Astrocyte (in vitro differentiated cells and primary cell): ENCODE results near the gene YKT6. TPM values are rescaled to one million over a fixed set of nuclear protein-coding genes. Genes with fewer than 3 reads are reported as not detected.

Experiments used
- DNase-seq: peaks from one replicate; pipeline ENCODE4 v3.0.0-alpha.2; 2010; ENCODE audit warnings: low read depth
- FAIRE-seq: peaks from 2 replicates; lab custom pipeline; 2011; peaks lifted over from hg19 to GRCh38; lab: Jason Lieb, UNC
- H2AFZ ChIP-seq: 2 replicates; pipeline ENCODE4 v1.6.0; 2012; ENCODE audit warnings: low read depth, low read length, inconsistent platforms
- H3K27ac ChIP-seq: 2 replicates; pipeline ENCODE4 v1.5.1; 2011; ENCODE audit warnings: low read depth, low read length, inconsistent platforms
- H3K27me3 ChIP-seq: 2 replicates; pipeline ENCODE4 v1.6.0; 2011; ENCODE audit warnings: low read length, inconsistent platforms; ENCODE audit not compliant: insufficient read depth
- H3K36me3 ChIP-seq: 2 replicates; pipeline ENCODE4 v1.5.1; 2011; ENCODE audit warnings: low read length, inconsistent platforms; ENCODE audit not compliant: insufficient read depth
- H3K4me1 ChIP-seq: 2 replicates; pipeline ENCODE4 v1.5.1; 2011; ENCODE audit warnings: low read length, inconsistent platforms; ENCODE audit not compliant: insufficient read depth
- H3K4me2 ChIP-seq: 2 replicates; pipeline ENCODE4 v1.6.0; 2012; ENCODE audit warnings: low read length, inconsistent platforms
- H3K4me3 ChIP-seq: 2 replicates; pipeline ENCODE4 v1.5.1; 2011; ENCODE audit warnings: low read depth, mild to moderate bottlenecking, low read length, inconsistent platforms; ENCODE audit not compliant: insufficient read depth
- H3K79me2 ChIP-seq: 2 replicates; pipeline ENCODE4 v1.6.0; 2012; ENCODE audit warnings: mild to moderate bottlenecking, low read length, inconsistent platforms; ENCODE audit not compliant: insufficient read depth
- H3K9ac ChIP-seq: 2 replicates; pipeline ENCODE4 v1.6.0; 2012; ENCODE audit warnings: mild to moderate bottlenecking, low read length, inconsistent platforms
- H3K9me3 ChIP-seq: 2 replicates; pipeline ENCODE4 v1.5.1; 2012; ENCODE audit warnings: low read depth, mild to moderate bottlenecking, low read length, inconsistent platforms; ENCODE audit not compliant: insufficient read depth
- H4K20me1 ChIP-seq: 2 replicates; pipeline ENCODE4 v1.6.0; 2012; ENCODE audit warnings: low read length, inconsistent platforms; ENCODE audit not compliant: insufficient read depth
- H3K27ac Mint-ChIP-seq: one replicate; pipeline ENCODE4 v1.8.0; 2021; ENCODE audit warnings: mild to moderate bottlenecking, mixed read lengths; ENCODE audit not compliant: unreplicated experiment
- H3K27me3 Mint-ChIP-seq: one replicate; pipeline ENCODE4 v1.8.0; 2021; ENCODE audit warnings: low read depth, mixed read lengths; ENCODE audit not compliant: unreplicated experiment
- H3K36me3 Mint-ChIP-seq: one replicate; pipeline ENCODE4 v1.8.0; 2021; ENCODE audit warnings: low read depth, mixed read lengths; ENCODE audit not compliant: unreplicated experiment
- H3K4me1 Mint-ChIP-seq: one replicate; pipeline ENCODE4 v1.8.0; 2021; ENCODE audit warnings: low read depth, mixed read lengths; ENCODE audit not compliant: unreplicated experiment
- H3K4me3 Mint-ChIP-seq: one replicate; pipeline ENCODE4 v1.8.0; 2021; ENCODE audit warnings: mild to moderate bottlenecking, moderate library complexity, mixed read lengths; ENCODE audit not compliant: unreplicated experiment
- H3K9me3 Mint-ChIP-seq: one replicate; pipeline ENCODE4 v1.8.0; 2021; ENCODE audit warnings: mild to moderate bottlenecking, mixed read lengths; ENCODE audit not compliant: unreplicated experiment
- CTCF ChIP-seq: IDR thresholded peaks from 2 replicates; pipeline ENCODE4 v1.5.1; 2011; ENCODE audit warnings: low read depth, mild to moderate bottlenecking, inconsistent platforms, low read length, moderate library complexity; ENCODE audit not compliant: insufficient read depth
- EZH2 ChIP-seq: IDR thresholded peaks from 2 replicates; pipeline ENCODE4 v1.6.1; 2012; ENCODE audit warnings: mild to moderate bottlenecking, low read length, inconsistent platforms; ENCODE audit not compliant: insufficient read depth
- total RNA-seq: library from RNA; stranded (reverse); gene quantifications from 2 replicates; pipeline ENCODE4 v1.2.1, GENCODE V29; 2021

YKT6 gene
- total RNA-seq, 1 donor from 2014 or later = 216 TPM

- Mint-ChIP-seq H3K4me3 (no peak overlapping the region), H3K9me3 (no peaks in the 10 kb centered on the region), H3K4me1 (no peaks in the 10 kb centered on the region), H3K27me3 (peaks cover 29% of the 10 kb centered on the region), H3K36me3 (no peaks in the 10 kb centered on the region), H3K27ac (no peak overlapping the region)
- TF ChIP-seq CTCF = no peak
- TF ChIP-seq EZH2 = no peak
- no peak overlapping the region for H3K4me3 ChIP-seq
- FAIRE-seq = no peak
- H3K27ac ChIP-seq = no peak overlapping the region
- no peaks in the 10 kb centered on the region for H3K36me3 ChIP-seq
- H2AFZ ChIP-seq = no peak overlapping the region
- no peaks in the 10 kb centered on the region for H3K79me2 ChIP-seq
- no peaks in the 10 kb centered on the region for H3K27me3 ChIP-seq
- H3K4me2 ChIP-seq = no peak overlapping the region
- no peaks in the 10 kb centered on the region for H3K9me3 ChIP-seq
- no peak for DNase-seq
- no peaks in the 10 kb centered on the region for H4K20me1 ChIP-seq
- no peaks in the 10 kb centered on the region for H3K4me1 ChIP-seq
- no peak overlapping the region for H3K9ac ChIP-seq
These were observed 37.4 kb downstream of the YKT6 start for GRCh38 chr7:44238116-44238695.

GRCh38 chr7:44239361-44239760 lies 38.6 kb downstream of the YKT6 start:
- TF ChIP-seq CTCF (no peak), EZH2 (no peak)
- DNase-seq (no peak), FAIRE-seq (no peak)
- H3K9me3 ChIP-seq = no peaks in the 10 kb centered on the region
- Mint-ChIP-seq H3K9me3 (peaks cover under 1% of the 10 kb centered on the region), H3K36me3 (peaks cover under 1% of the 10 kb centered on the region), H3K27ac (no peak overlapping the region), H3K4me1 (no peaks in the 10 kb centered on the region), H3K4me3 (no peak overlapping the region), H3K27me3 (peaks cover 32% of the 10 kb centered on the region)
- no peaks in the 10 kb centered on the region for H3K36me3 ChIP-seq
- H4K20me1 ChIP-seq = no peaks in the 10 kb centered on the region
- no peak overlapping the region for H3K9ac ChIP-seq
- H3K4me3 ChIP-seq = no peak overlapping the region
- H3K27me3 ChIP-seq = no peaks in the 10 kb centered on the region
- H3K27ac ChIP-seq = no peak overlapping the region
- no peak overlapping the region for H3K4me2 ChIP-seq
- no peaks in the 10 kb centered on the region for H3K4me1 ChIP-seq
- H2AFZ ChIP-seq = no peak overlapping the region
- H3K79me2 ChIP-seq = no peaks in the 10 kb centered on the region

- peaks cover 2% of the 10 kb centered on the region for H3K9me3 Mint-ChIP-seq
- Histone ChIP-seq H3K4me1 (no peaks in the 10 kb centered on the region), H3K9ac (no peak overlapping the region), H3K9me3 (no peaks in the 10 kb centered on the region), H2AFZ (no peak overlapping the region), H3K36me3 (no peaks in the 10 kb centered on the region), H4K20me1 (no peaks in the 10 kb centered on the region), H3K79me2 (no peaks in the 10 kb centered on the region), H3K27me3 (no peaks in the 10 kb centered on the region), H3K27ac (no peak overlapping the region), H3K4me2 (no peak overlapping the region), H3K4me3 (no peak overlapping the region)
- H3K27ac Mint-ChIP-seq = no peak overlapping the region
- TF ChIP-seq CTCF = no peak
- TF ChIP-seq EZH2 = no peak
- H3K4me3 Mint-ChIP-seq = no peak overlapping the region
- peaks cover 2% of the 10 kb centered on the region for H3K36me3 Mint-ChIP-seq
- DNase-seq = no peak
- FAIRE-seq = no peak
- H3K4me1 Mint-ChIP-seq = no peaks in the 10 kb centered on the region
- peaks cover 41% of the 10 kb centered on the region for H3K27me3 Mint-ChIP-seq
These were observed 39.6 kb downstream of the YKT6 start for GRCh38 chr7:44240376-44240775.
